Skin epidermis (tissue), 12 donors: Measurements from ENCODE around the gene CAPZB.

Experiments
- H3K27ac ChIP-seq, 21 experiments: fragments of 200-600 bp; sonication (generic) in 11 of 21; one replicate each; pipeline ENCODE4 v1.5.0; 2020; ENCODE audit warnings: mild to moderate bottlenecking in 3 of 21, inconsistent platforms in 2 of 21, moderate library complexity in 2 of 21
- H3K4me3 ChIP-seq, 7 experiments: fragments of 200-600 bp; sonication (generic) in 2 of 7; one replicate each; pipeline ENCODE4 v1.5.0; 2020; ENCODE audit warnings: inconsistent platforms in 2 of 7, mild to moderate bottlenecking in 2 of 7, moderate library complexity in 1 of 7

CAPZB gene

DNA sequence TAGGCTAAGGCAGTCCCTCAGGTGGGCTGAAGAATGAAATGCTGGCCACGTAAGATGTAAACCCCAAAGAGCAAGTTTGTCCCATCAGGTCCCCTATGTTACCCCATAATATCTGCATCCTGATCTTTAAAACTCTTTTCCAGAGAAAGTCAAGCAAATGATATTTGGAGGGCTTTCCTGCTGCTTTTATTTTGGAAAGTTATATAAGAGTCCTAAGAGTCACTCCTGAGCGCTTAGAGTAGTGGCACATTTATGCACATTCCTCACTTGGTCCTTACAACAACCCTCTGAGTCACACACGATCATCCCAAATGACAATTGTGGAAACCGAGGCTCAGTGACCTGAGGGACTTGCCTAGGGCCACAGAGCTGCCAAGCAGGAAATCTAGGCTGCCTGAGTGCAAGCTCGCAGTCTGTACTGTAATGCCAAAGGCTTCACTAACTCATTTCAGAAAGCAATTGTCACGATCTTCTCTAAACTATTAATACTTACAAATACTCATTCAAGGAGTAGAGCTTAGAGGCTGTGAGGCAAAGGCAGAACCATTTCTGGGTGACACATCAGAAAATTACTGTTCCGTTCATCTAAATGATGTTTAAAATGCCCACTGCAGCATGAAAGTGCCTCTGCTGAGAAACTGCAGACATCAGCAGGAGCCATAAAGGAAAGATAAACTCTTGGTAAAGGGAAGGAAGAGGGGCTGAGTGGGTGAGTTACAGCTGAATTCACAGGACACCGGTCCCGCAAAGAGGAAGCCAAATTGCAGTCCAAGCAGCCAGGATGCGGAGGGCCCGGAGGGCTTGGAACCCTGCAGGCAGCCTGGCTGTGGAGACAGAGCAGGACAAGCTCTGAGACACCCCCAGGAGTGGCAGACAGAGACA, 30.8 kb downstream of the CAPZB start:
- peak overlapping the region in 19 of 21 experiments; percentile 14 to 90 (median 56) for H3K27ac ChIP-seq
- H3K4me3 ChIP-seq, result no peak overlapping the region

DNA sequence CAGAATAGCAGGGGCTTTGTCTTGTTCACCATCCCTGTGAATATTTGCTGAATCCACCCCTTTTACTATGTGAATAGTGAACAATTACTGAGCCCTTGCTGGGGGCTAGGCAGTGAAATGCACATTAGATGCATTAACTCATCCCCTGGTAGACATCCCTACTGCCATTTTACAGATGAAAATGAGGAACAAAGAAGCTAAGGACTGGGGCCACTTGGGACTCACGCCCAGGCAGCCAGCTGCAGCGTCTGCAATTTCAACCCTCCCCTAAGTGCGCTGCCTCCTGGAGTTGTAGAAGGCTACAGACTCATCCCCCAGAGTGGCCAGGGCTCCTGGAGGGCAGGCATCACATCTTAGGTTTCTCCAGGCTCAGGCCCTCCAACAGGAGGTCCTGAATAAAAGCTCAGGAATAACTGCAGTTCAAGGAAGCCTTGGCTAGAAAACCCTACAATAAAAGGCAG, 31.6 kb downstream of the CAPZB start:
- no peak overlapping the region for H3K4me3 ChIP-seq
- peak overlapping the region in 18 of 21 experiments; percentile 3 to 90 (median 60) for H3K27ac ChIP-seq

DNA sequence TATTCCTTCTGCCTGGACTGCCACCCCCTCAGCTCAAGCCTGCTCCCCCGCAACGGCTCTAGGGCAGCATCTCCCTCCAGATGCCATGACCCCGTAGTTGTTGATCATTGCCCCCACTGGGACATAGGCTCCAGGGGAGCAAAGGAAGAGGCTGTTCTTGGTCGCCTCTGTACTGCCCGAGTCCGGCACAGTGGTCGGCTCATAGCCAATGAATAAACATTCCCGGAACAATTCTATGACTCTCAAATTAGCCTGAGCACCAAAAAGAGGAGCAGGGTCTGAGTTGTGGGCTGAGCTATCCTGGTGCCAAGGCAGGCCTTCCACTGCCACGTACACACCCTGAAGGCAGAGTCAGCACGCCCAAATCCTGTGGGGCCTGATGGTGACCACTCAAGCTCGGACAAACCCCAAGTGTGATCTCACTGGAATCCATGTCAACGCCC, 33.1 kb downstream of the CAPZB start:
- peak overlapping the region in 20 of 21 experiments; percentile 9 to 90 (median 66) for H3K27ac ChIP-seq
- no peak overlapping the region for H3K4me3 ChIP-seq

DNA sequence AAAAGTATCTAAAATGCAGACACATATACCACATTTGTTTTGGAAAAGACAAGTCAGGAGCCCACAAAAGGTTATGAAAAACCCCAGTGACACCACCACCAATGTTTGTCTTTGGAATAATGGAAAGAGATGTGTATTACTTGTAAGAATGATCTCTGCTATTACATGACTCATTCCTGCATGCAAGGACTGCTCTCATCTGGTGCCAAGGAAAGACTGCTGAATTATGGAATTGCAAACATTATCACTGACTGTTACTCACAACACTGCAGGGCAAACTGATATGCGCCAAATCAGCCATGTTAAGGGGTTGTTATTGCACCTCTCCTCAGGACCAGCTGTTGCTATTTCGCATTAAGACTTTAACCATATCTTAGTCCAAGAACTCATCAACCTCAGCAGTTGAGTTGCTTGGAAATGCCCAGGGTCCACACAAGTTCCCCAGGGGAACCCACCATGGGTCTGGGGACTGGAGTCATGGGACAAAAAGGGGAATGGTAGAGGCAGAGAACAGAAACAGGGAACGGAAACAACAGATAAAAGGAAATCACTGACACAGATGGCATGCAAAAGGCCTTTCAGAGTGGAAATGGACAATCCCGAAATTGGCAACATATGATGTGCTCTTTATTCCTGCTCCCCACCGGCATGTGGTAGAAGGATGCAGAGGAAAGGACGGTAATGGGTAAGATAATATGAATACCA, 34.4 kb downstream of the CAPZB start:
- no peak overlapping the region for H3K4me3 ChIP-seq
- H3K27ac ChIP-seq, result peak overlapping the region in 20 of 21 experiments; percentile 37 to 90 (median 71)

DNA sequence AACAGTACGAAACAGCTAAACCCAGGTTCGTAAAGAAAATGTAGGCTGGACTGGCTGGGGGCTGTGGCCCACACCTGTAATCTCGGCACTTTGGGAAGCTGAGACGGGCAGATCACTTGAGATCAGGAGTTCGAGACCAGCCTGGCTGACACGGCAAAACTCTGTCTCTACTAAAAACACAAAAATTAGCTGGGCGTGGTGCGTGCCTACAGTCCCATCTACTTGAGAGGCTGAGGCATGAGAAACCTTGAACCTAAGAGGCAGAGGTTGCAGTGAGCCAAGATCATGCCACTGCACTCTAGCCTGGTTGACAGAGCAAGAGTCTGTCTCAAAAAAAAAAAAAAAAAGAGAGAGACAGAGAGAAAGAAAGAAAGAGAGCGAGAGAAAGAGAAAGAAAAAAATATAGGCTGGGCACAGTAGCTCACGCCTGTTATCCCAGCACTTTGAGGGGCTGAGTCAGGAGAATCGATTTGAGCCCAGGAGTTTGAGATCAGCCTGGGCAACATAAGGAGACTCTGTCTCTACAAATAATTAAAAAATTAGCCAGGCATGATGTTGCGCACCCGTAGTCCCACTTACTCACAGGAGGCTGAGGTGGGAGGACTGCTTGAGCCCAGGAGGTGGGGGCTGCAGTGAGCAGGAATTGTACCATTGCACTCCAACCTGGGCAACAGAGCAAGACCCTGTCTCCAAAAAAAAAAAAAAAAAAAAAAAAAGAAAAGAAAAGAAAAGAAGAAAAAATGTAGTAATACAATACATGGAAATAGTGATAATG, 35.7 kb downstream of the CAPZB start:
- H3K4me3 ChIP-seq, result no peak overlapping the region
- peak overlapping the region in 19 of 21 experiments; percentile 48 to 90 (median 73) for H3K27ac ChIP-seq

DNA sequence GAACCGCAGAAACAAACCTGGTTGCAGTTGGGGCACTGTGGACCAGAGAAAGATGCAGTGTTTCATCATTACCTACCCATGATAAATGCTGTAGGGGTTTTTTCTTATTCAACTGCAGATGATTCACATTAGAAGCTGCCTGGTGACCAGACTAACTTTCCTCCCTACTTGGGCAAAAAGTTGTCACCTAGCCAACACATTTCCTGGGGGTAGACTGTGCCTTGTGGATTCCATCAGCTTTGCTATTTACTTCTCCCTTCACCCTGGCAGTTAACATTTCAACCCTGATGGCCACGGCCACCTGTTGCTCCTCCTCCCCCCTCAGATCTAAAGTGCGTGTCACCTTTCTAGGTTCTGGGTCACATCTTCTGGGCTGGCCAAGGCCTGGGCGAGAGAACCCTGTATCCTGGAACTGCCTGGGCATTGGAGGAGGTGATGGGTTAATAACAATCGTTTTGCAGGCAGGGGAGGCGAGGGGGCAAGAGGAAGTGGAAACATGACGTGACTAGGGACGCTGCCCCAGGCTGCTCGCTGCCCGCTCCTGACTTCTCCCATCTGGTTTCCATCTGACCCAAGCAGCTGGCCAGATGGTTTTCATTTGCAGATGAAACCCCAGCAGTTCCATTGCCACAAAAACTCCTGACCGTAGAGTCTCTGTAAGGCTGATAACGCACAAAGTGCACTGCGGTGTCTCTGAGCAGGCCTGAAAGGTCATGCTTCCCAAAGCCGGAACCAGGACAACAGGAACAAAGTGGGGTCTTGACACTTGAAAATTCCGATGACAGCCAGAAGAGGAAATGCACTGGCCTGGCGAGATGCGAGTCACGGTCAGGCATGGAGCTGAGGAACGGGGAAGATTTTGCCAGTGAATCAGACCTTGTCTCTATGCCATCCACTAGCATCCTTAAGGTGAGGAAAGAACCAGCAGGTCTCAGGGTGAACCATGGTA, 36.6 kb downstream of the CAPZB start:
- peak overlapping the region in 19 of 21 experiments; percentile 25 to 90 (median 73) for H3K27ac ChIP-seq
- H3K4me3 ChIP-seq, result no peak overlapping the region

DNA sequence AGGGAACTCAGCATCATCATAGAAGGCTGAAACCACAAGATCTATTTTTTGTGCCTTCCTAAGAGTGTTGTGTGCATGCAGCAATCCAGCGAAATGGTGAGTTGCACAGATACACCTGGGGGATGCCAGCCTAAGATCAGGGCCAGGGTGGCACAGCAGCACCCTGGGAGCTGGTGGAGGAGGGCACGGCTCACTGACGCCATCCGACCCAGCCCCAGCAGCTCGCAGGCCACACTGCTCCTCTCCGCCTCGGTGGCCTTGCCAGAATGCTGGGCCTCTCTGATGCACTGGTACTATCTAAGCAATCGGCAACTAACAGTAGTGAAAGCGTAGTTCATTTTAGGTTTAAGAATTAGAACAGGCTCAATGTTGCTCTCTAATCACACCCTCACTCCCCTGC, 37.8 kb downstream of the CAPZB start:
- peak overlapping the region in 17 of 21 experiments; percentile 25 to 90 (median 73) for H3K27ac ChIP-seq
- no peak overlapping the region for H3K4me3 ChIP-seq

DNA sequence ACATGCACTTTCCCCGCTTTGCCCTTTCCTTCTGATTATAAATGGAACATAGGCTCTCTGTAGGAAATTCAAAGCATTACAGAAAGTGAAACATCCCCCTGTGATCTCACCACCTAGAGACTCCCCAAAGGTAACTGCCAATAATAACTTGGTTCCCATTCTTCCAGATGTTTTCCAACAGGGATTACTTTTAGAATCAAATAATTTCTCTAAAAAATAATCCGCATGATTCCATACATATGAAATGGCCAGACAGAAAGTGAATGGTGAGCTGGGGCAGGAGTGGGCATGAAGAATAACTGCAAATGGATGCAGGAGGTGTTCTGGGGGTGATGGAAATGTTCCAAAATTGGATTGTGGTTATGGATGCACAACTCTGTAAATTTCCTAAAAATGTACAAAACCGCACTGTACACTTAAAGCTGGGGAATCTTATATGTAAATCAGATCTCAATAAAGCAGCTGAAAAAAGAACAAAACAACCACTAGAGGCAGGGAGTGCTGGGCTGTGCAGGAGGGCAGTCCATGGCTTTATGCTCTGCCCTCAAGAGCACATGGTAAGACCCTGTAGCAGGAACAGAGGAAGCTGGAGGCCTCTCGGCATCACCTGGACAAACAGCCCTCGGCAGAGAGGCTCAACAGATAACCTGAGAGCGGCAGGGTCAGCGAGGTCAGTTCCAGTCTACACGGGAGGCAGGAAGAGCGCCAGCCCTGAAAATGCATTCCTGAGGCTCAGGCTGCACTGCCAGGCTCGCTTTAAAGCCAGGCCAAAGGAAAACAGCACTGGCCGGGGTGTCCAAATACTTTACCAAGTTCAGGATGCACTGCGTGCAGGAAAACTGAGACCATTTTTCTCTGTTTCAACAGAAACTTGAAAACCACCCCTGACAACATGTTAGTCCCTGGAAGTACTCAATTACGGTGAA, 39.7 kb downstream of the CAPZB start:
- Histone ChIP-seq H3K27ac (peak overlapping the region in 15 of 21 experiments; percentile 11 to 78 (median 36)), H3K4me3 (no peak overlapping the region)

DNA sequence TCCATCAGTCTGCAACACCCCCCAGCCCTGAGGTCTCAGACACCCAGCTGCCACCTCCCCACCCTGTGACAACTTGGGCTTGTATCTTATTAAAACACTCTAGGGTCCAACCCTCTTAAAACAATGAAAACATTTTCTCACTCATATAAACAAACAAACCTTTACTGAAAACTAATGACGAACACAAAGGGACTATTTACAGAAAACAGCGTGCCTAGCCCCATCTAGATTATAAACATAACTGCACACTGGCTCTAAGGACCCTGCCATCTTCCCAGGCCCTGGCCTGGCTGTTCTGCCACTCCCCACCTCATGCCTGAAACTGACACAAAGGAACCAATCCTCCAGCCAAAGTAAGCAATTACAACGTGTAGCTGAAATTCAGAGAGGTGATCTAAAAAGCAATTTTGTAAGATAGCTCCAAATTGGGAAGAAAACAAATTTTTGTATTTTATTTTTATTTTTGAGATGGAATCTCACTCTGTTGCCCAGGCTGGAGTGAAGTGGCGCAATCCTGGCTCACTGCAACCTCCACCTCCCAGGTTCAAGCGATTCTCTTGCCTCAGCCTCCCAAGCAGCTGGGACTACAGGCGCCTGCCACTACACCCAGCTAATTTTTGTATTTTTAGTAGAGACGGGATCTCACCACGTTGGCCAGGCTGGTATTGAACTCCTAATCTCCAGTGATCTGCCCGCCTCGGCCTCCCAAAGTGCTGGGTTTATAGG, 40.9 kb downstream of the CAPZB start:
- no peak overlapping the region for H3K4me3 ChIP-seq
- H3K27ac ChIP-seq, result peak overlapping the region in 8 of 21 experiments; percentile 16 to 69 (median 38)

DNA sequence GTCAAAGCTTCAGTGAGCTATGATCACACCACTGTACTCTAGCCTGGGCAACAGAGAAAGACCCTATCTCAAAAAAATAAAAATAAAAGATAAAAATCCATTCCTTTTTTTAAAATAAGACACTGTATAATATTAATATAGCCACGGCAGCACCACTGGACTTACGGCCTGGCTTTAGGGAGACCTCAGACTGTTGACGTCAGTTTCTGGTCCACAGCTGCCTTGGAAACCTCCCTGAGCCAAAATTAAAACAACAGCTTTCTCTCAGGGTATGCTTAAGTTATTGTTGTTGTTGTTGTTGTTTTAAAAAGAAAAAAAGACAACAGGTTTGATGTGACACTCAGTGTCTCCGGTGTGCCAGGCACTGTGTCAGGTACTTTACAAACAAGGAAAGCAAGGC, 42.0 kb downstream of the CAPZB start:
- Histone ChIP-seq H3K4me3 (no peak overlapping the region), H3K27ac (peak overlapping the region in 9 of 21 experiments; percentile 17 to 69 (median 50))

DNA sequence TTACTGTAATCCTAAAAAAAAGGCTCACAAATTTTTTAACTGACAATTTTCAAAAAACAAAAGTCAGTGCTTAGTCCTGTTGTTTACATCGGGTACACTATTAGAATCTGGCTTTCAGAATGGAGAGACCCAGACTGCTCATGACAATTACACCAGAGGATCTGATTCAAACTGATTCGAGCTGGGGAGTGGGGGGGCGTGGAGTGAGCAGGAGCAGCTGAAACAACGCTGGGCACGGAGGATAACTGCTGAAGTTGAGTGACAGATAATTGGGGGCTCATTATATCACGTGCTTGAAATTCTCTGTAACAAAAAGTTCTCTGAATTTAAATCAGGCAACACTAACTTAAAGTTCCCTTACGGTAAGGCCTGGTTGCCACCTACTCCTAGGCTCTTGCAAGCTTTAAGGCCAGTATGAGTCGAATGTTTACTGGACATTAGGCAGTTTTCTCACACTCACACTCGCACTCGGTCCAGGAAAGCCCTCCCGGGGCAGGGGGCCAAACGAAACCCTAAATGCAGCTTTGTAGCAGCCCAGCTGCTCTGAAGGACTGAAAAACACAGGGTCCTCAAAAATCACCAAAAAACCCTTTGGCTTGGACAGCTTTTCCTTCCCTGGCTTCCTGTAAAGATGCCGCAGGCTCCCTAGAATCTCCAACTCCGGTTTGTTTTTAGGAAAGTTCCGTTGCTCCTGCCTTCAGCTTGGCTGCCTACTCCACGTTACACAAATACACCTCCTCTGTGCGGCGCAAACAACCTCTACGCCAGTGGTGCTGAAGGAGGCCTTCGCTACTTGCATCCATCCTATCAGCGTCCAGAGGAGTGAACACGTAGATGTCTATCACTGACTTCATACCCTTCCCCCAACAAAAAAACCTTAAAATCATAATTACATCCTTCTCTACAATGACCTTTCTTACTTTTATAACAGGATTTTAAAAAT, 42.9 kb downstream of the CAPZB start:
- Histone ChIP-seq H3K4me3 (no peak overlapping the region), H3K27ac (peak overlapping the region in 11 of 21 experiments; percentile 5 to 69 (median 11))

DNA sequence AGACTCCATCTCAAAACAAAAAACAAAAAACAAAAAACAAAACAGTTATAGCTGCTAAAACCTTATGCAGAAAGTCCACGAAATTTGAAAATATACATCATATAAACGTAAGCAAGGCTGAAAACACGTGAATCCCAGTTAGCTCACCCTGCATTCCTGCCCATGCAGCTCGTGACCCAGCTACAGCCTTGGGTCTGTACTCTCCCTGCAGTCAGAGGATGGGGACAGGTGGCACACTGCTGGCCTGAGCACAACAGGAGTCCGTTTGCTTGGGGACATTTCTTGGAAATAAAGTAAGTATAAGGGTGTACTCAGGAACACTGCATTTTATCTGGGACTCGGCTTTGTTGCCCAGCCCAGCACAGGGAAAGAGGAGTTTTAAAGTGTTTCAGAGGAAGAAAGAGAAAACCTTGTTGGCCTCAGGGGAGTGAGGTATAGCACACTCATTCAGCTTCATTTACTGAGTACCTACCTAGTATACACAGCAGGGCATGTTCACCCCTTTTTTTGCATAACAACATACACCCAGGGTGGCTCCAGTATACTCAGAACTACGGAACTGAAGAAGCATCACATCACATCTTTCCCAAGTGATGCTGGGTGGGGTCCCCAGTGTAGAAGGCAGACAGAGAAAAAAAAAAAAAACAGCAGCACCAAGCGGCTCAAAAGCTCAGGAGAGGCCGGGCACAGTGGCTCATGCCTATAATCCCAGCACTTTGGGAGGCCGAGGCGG, 44.1 kb downstream of the CAPZB start:
- Histone ChIP-seq H3K4me3 (no peak overlapping the region), H3K27ac (peak overlapping the region in 10 of 21 experiments; percentile 4 to 90 (median 46))

DNA sequence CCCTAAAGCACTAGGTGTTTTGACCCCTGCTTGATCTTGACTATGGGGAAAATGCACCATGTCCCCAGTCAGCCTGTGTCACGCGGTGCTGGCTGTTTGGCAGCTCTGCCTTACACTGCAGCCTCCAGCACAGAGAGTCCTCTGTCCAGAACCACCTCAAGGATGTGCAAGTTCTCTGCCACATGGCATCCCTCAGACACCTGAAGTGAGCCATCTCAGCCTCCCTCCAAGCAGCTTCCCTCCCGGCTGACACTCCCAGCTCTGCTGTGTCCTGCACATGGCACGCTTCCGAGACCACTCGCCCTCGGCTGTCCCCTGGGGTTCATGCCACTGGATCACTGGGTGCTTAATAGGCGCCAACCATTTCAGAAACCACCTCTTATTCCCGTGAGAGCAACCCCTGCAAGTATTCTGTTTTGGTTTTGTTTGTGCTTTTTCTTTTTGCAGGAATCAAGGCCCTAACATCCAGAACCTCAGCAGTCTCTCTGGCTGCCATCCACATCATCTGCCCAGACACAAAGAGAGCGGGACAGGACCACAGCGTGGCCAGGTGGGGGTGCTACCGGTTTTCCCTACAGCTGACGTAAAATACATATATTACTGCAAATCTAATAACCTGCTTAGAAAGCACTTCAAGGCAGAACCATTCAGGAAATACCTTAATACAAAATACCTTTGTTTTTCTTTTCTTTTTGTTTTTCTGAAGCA, 45.7 kb downstream of the CAPZB start:
- peak overlapping the region in 17 of 21 experiments; percentile 18 to 90 (median 80) for H3K27ac ChIP-seq
- no peak overlapping the region for H3K4me3 ChIP-seq

DNA sequence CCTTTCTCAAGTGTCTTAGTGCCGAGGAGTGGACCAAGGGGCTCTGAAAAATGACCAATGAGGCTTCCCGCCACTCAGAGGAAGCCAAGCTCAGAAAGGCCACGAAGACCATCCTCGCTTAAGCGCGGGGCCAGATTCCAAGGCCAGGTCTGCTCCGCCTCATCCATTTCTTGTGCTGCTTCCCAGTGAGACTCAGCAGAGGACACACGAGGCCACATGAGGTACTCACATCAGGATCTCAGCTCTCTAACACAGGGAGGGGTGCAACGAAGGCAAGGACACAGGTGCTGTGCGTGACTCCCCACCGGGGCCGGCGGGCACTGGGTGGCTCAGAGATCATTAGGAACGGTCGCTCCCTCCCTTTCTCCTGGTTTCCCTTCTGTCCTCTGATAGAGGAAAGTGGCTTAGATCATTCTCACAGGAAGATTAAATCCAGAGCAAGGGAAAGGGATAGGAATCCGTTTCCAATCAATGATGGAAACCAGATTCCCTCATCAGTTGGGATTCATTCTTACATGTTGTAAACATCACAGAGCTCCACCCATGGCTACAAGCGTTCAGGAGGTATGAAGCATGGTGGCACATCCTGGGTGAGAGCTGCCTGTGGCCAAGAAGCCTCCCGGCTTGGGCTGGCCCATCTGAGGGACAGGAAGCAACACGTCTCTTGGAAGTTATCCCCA, 46.7 kb downstream of the CAPZB start:
- no peak overlapping the region for H3K4me3 ChIP-seq
- H3K27ac ChIP-seq, result peak overlapping the region in 20 of 21 experiments; percentile 11 to 90 (median 78)
